ENCODE measurements around the gene ARL13B.

GRCh38 chr3:94082391-94082937 lies 102.5 kb downstream of the ARL13B start:
- TF ChIP-seq, protein P1, sequence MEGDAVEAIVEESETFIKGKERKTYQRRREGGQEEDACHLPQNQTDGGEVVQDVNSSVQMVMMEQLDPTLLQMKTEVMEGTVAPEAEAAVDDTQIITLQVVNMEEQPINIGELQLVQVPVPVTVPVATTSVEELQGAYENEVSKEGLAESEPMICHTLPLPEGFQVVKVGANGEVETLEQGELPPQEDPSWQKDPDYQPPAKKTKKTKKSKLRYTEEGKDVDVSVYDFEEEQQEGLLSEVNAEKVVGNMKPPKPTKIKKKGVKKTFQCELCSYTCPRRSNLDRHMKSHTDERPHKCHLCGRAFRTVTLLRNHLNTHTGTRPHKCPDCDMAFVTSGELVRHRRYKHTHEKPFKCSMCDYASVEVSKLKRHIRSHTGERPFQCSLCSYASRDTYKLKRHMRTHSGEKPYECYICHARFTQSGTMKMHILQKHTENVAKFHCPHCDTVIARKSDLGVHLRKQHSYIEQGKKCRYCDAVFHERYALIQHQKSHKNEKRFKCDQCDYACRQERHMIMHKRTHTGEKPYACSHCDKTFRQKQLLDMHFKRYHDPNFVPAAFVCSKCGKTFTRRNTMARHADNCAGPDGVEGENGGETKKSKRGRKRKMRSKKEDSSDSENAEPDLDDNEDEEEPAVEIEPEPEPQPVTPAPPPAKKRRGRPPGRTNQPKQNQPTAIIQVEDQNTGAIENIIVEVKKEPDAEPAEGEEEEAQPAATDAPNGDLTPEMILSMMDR (IDR thresholded peaks at IDR 0.05; ENCODE audit: low read depth, low read length, poor library complexity, severe bottlenecking): no peak
- no peak for TF ChIP-seq EZH2phosphoT487 (IDR thresholded peaks at IDR 0.05; ENCODE audit: borderline replicate concordance, low read length)

All from DOHH2 (cell line).